ENCODE data around the gene AGTPBP1. TPM values are rescaled to one million over a fixed set of nuclear protein-coding genes. Genes with fewer than 3 reads are reported as not detected.

Gene AGTPBP1
- total and polyA plus RNA-seq, 2 of the 8 experiments (the other 6 are each of a cell fraction or from before 2014, with no cell fraction given): 13.4 to 65.2 TPM

DNA sequence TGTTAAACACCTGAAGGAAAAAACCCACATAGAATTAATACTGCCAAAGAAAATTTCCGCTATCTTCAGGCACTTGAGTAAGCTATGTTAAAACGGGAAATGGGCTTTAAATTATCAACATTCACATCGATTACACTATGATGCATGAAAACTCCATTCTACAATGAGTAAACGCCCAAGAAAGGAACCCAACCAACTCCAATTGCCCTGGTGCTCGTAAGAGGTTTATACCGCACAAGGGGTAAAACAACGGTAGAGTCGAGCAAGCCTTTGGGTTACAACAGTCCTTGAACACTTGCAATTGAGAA is 1.0 kb downstream of the AGTPBP1 start (continued):
- TF ChIP-seq, protein P1, sequence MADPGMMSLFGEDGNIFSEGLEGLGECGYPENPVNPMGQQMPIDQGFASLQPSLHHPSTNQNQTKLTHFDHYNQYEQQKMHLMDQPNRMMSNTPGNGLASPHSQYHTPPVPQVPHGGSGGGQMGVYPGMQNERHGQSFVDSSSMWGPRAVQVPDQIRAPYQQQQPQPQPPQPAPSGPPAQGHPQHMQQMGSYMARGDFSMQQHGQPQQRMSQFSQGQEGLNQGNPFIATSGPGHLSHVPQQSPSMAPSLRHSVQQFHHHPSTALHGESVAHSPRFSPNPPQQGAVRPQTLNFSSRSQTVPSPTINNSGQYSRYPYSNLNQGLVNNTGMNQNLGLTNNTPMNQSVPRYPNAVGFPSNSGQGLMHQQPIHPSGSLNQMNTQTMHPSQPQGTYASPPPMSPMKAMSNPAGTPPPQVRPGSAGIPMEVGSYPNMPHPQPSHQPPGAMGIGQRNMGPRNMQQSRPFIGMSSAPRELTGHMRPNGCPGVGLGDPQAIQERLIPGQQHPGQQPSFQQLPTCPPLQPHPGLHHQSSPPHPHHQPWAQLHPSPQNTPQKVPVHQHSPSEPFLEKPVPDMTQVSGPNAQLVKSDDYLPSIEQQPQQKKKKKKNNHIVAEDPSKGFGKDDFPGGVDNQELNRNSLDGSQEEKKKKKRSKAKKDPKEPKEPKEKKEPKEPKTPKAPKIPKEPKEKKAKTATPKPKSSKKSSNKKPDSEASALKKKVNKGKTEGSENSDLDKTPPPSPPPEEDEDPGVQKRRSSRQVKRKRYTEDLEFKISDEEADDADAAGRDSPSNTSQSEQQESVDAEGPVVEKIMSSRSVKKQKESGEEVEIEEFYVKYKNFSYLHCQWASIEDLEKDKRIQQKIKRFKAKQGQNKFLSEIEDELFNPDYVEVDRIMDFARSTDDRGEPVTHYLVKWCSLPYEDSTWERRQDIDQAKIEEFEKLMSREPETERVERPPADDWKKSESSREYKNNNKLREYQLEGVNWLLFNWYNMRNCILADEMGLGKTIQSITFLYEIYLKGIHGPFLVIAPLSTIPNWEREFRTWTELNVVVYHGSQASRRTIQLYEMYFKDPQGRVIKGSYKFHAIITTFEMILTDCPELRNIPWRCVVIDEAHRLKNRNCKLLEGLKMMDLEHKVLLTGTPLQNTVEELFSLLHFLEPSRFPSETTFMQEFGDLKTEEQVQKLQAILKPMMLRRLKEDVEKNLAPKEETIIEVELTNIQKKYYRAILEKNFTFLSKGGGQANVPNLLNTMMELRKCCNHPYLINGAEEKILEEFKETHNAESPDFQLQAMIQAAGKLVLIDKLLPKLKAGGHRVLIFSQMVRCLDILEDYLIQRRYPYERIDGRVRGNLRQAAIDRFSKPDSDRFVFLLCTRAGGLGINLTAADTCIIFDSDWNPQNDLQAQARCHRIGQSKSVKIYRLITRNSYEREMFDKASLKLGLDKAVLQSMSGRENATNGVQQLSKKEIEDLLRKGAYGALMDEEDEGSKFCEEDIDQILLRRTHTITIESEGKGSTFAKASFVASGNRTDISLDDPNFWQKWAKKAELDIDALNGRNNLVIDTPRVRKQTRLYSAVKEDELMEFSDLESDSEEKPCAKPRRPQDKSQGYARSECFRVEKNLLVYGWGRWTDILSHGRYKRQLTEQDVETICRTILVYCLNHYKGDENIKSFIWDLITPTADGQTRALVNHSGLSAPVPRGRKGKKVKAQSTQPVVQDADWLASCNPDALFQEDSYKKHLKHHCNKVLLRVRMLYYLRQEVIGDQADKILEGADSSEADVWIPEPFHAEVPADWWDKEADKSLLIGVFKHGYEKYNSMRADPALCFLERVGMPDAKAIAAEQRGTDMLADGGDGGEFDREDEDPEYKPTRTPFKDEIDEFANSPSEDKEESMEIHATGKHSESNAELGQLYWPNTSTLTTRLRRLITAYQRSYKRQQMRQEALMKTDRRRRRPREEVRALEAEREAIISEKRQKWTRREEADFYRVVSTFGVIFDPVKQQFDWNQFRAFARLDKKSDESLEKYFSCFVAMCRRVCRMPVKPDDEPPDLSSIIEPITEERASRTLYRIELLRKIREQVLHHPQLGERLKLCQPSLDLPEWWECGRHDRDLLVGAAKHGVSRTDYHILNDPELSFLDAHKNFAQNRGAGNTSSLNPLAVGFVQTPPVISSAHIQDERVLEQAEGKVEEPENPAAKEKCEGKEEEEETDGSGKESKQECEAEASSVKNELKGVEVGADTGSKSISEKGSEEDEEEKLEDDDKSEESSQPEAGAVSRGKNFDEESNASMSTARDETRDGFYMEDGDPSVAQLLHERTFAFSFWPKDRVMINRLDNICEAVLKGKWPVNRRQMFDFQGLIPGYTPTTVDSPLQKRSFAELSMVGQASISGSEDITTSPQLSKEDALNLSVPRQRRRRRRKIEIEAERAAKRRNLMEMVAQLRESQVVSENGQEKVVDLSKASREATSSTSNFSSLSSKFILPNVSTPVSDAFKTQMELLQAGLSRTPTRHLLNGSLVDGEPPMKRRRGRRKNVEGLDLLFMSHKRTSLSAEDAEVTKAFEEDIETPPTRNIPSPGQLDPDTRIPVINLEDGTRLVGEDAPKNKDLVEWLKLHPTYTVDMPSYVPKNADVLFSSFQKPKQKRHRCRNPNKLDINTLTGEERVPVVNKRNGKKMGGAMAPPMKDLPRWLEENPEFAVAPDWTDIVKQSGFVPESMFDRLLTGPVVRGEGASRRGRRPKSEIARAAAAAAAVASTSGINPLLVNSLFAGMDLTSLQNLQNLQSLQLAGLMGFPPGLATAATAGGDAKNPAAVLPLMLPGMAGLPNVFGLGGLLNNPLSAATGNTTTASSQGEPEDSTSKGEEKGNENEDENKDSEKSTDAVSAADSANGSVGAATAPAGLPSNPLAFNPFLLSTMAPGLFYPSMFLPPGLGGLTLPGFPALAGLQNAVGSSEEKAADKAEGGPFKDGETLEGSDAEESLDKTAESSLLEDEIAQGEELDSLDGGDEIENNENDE (IDR thresholded peaks at IDR 0.05; ENCODE audit: insufficient replicate concordance, low read length): no peak

All from H1 (cell line).